ENCODE results near the gene CTIF. TPM values are rescaled to one million over a fixed set of nuclear protein-coding genes. Genes with fewer than 3 reads are reported as not detected.

The CTIF gene
- total RNA-seq, 2 donors from 2014 or later, result 30.6 to 61.2 TPM

DNA sequence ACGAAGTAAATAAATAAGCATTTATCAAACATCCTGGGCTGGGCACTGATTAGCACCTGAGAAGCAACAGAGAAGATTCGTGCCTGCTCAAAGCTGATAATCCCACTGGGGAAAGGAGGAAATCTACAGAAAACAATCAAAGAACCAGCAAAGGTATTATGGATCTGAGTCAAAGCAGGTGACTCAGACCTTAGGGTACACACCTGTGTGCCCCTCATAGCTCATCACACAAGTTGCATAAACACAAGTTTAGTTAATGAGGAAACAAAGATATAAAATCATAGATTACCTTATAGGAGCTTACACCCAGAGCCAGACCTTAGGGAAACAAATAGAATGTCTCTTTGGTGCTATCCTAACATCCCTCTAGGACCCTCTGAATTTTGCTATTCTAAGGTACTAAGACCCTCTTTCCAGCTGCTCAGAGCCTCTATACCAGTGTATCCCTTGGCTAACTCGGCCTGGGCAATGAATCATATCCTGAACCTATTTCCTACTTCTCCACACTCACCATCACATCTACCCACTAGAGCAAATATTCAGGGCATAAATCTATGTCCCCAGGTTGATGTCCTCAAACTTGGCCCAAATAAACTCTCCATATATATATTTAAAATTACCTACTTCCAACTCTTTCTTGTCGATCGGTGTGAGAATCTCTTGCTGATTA, 19.3 kb upstream of the CTIF start:
- Histone ChIP-seq H3K27ac (no peak overlapping the region), H3K36me3 (no peaks in the 10 kb centered on the region), H3K9me3 (no peaks in the 10 kb centered on the region), H3K4me3 (no peak overlapping the region), H3K27me3 (no peaks in the 10 kb centered on the region), H3K4me1 (no peaks in the 10 kb centered on the region)
- DNase-seq (ENCODE audit: low spot score), result no peak
- TF ChIP-seq, protein P1, sequence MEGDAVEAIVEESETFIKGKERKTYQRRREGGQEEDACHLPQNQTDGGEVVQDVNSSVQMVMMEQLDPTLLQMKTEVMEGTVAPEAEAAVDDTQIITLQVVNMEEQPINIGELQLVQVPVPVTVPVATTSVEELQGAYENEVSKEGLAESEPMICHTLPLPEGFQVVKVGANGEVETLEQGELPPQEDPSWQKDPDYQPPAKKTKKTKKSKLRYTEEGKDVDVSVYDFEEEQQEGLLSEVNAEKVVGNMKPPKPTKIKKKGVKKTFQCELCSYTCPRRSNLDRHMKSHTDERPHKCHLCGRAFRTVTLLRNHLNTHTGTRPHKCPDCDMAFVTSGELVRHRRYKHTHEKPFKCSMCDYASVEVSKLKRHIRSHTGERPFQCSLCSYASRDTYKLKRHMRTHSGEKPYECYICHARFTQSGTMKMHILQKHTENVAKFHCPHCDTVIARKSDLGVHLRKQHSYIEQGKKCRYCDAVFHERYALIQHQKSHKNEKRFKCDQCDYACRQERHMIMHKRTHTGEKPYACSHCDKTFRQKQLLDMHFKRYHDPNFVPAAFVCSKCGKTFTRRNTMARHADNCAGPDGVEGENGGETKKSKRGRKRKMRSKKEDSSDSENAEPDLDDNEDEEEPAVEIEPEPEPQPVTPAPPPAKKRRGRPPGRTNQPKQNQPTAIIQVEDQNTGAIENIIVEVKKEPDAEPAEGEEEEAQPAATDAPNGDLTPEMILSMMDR (IDR thresholded peaks at IDR 0.05), result no peak

DNA sequence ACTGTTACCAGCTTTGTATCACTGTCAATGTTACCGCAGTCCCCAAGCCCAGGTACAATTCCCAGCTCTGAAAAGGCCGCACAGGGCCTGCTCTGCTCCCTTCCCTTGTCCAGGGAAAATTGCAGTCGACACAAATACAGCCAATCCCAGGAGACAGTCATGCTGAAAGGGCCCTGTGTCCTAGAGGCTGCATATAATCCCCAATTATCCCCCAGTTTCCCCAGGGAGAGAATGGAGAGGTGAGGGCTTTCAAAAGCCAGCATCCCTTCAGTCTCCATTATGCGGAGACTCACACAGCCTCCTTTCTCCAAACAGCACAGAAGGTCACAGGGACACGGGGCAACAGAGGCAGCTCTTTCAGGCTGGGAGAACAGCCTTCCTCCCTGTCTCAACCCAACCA, 17.1 kb upstream of the CTIF start:
- Histone ChIP-seq H3K27me3 (no peaks in the 10 kb centered on the region), H3K9me3 (no peaks in the 10 kb centered on the region), H3K27ac (no peak overlapping the region), H3K36me3 (no peaks in the 10 kb centered on the region), H3K4me3 (no peak overlapping the region), H3K4me1 (no peaks in the 10 kb centered on the region)
- TF ChIP-seq, protein P1 (IDR thresholded peaks at IDR 0.05), result no peak
- no peak for DNase-seq (ENCODE audit: low spot score)

DNA sequence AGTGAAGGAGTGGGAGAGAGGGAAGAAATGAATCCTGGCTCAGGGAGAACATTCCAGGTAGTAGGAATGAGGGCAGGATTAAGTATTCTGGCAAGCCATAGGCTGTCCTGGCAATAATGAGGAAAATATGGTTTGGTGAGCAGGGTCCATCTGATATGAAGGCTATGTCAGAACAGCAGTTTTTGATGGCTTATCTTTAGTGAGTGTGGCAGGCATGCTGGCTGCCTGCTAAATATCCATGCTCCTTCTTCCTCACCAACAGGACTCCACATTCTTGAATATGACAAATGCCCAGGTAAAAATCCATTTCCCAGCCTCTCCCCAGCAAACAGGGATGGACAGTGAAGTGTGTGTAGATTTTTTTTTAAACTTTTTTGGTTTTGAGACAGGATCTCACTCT, 13.2 kb upstream of the CTIF start:
- no peaks in the 10 kb centered on the region for H3K27me3 ChIP-seq
- no peak for DNase-seq (ENCODE audit: low spot score)
- no peak overlapping the region for H3K27ac ChIP-seq
- peaks cover 0 to under 1% of the 10 kb centered on the region in 2 donors for H3K4me1 ChIP-seq
- no peak overlapping the region for H3K4me3 ChIP-seq
- H3K9me3 ChIP-seq, result no peaks in the 10 kb centered on the region
- TF ChIP-seq, protein P1 (IDR thresholded peaks at IDR 0.05), result no peak
- no peaks in the 10 kb centered on the region for H3K36me3 ChIP-seq

DNA sequence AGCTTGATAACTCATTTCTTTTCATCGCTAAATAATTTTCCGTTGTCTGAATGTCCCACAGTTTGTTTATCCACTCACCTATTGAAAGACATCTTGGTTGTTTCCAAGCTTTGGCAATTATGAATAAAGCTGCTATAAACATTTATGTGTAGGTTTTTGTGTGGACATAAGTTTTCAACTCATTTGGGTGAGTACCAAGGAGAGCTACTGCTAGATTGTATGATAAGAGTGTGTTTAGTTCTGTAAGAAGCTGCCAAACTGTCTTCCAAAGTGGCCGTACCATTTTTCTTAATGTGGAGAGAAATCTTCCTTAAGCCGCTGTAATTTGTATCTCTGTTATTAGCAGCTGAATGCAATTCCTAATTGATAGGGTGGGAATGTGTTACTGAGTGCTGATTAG, 11.4 kb upstream of the CTIF start:
- H3K27ac ChIP-seq, result no peak overlapping the region
- H3K27me3 ChIP-seq, result no peaks in the 10 kb centered on the region
- peaks cover 0 to 6% of the 10 kb centered on the region in 2 donors for H3K4me1 ChIP-seq
- TF ChIP-seq, protein P1 (IDR thresholded peaks at IDR 0.05), result no peak
- H3K9me3 ChIP-seq, result no peaks in the 10 kb centered on the region
- H3K4me3 ChIP-seq, result no peak overlapping the region
- DNase-seq (ENCODE audit: low spot score), result no peak
- no peaks in the 10 kb centered on the region for H3K36me3 ChIP-seq

DNA sequence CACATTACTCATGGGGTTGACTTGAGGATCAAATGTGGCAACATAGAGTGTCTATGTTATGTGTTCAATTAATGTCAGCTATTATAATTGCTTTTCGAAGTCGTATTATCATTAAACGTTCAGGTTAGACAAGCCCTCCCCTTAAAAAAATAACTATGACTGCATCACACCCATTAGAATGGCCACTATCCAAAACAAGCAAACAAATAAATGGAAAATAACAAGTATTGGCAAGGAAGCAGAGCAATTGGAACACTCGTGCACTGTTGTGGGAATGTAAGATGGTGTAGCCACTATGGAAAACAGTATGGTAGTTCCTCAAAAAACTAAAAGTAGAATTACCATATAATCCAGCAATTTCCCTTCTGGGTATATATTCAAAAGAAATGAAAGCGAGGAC, 10.0 kb upstream of the CTIF start:
- DNase-seq (ENCODE audit: low spot score), result no peak

More for the DNA sequence above, 10.0 kb upstream of the CTIF start:
- TF ChIP-seq, protein P1 (IDR thresholded peaks at IDR 0.05), result no peak
- H3K4me3 ChIP-seq, result no peak overlapping the region
- H3K27me3 ChIP-seq, result no peaks in the 10 kb centered on the region
- H3K36me3 ChIP-seq, result no peaks in the 10 kb centered on the region
- H3K4me1 ChIP-seq, result peaks cover 0 to 6% of the 10 kb centered on the region in 2 donors
- H3K9me3 ChIP-seq, result no peaks in the 10 kb centered on the region
- H3K27ac ChIP-seq, result no peak overlapping the region

Data from right atrium auricular region (tissue), 2 donors.